CD4-positive, alpha-beta T cell treated with Interleukin-4 for 4 hours (primary cell): Measurements from ENCODE around the gene TRIM9.

Experiments used
- DNase-seq: peaks from one replicate; pipeline ENCODE4 v3.0.0-alpha.2; 2020

The TRIM9 gene

GRCh38 chr14:51092965-51093364 lies 1.9 kb downstream of the TRIM9 start:
- no peak for DNase-seq

DNA sequence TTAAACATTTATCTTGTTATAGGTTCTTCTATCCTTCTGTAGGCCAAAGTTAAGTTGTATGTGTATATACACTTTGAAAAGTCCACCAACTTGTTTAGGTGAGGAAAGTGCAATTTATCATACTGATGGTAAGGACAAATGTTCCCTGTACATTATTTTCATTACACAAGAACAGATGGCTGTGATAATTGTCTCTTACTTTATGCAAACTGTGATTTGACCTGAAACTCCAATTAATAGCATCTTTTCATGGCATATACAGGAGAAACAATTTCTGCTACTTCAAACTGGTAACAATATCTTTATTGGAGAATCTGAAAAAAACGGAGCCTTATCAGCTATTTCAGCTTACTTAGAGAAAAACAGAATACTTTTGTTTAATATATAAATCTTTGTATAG lies 5.6 kb downstream of the TRIM9 start:
- no peak for DNase-seq

- no peak for DNase-seq
These were observed 7.9 kb downstream of the TRIM9 start for GRCh38 chr14:51087031-51087441.

DNA sequence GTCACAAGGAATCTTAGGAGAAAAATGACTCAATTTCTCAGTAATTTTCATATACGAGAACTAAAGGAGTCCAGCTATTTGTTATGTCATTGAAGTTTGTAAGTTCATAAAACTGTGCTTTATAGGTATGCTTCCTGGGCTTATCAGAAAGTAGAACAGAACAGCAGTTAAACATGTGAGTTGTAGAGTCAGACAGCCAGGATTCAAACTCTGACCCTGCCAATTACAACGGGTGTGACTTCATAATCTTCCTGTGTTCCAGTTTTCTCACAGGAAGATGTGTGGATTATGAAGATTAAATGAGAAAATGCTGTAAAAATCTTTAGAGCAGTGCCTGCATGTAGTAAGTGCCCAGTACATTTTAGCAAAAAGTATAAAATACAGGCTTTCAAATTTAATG lies 8.9 kb downstream of the TRIM9 start:
- no peak for DNase-seq

- no peak for DNase-seq
These were observed 9.9 kb downstream of the TRIM9 start for GRCh38 chr14:51084962-51085361.

- no peak for DNase-seq
These were observed 10.4 kb downstream of the TRIM9 start for GRCh38 chr14:51084507-51084906.

- DNase-seq, result no peak
These were observed 12.6 kb downstream of the TRIM9 start for GRCh38 chr14:51082349-51082748.

DNA sequence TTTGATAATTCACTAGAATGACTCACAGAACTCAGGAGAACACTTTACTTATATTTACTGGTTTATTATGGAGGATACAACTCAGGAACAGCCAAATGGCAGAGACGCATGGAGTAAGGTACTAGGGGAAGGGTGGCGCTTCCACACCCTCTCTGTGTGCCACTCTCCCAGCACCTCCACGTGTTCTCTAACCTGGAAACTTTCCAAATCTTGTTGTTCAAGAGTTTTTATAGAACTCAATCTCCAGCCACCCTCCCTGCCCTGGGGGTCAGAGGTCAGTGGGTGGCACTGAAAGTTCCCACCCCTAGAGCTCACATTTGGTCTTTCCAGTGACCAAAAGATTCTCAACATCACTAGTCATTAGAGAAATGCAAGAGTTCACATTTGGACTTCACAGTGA lies 13.2 kb downstream of the TRIM9 start:
- DNase-seq, result no peak

DNA sequence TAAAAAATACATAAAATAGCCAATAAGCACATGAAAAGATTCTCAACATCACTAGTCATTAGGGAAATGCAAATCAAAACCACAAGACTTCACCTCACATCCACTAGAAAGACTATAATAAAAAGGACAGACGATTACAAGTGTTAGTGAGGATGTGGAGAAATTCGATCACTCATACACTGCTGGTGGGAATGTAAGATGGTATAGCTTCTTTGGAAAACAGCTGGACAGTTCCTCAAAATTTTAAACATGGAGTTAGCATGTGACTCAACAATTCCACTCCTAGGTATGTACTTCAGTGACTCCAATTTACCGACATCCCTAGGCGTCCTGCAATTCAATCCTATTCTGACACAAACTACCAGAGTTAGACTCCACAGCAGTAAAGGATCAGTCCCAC lies 13.7 kb downstream of the TRIM9 start:
- no peak for DNase-seq

GRCh38 chr14:51080645-51081044 lies 14.3 kb downstream of the TRIM9 start:
- DNase-seq, result no peak

DNA sequence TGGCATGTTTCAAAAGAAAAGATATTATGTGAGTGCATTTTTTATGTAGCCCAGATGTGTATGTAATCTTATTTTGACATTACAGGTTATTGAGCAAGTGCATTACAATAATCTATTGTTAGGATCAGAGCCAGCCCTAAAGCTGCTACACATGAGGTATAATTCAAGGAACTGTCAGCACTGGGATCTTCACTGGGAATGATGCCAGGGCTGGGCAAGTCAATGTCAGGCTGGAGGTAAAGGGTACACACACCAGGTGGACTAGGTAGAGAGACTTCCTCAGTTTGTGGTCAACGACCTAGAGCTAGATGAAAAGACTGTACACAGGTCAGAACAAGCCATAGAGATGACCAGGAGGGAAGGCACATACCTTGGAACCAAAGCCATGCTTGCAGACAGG lies 15.4 kb downstream of the TRIM9 start:
- DNase-seq, result no peak

- no peak for DNase-seq
These were observed 15.8 kb downstream of the TRIM9 start for GRCh38 chr14:51079085-51079484.

DNA sequence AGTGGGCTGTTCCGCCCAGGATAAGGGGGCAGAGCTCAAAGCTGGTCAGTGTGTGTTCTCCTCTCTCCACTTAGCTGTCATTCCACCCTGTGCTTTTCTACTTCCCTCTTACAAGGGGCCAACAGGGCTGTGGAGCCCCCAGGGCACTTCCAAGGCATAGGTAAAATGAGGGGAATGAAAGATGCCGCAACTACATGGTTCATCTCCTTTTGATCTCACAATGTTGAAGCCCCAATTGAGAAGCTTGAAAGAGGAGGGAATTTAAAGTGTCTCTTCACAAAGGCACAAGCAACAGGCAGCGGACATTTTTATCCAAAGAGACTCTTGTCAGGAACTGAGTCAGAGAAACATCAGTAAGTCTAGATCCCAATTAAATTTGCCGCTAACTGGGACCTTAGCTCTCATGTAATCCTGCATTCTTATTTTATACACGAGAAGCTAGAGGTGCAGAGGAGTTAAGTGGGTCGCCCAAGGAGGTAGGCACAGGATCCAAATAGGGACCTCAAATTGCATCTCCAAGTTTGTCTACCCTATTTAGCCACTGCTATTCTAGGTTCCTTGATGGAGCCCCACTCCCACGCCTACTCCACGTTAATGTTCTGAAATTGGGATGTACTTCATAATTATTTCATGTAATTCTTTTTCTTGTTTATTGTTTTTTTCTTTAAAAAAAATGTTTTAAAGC lies 20.1 kb downstream of the TRIM9 start:
- no peak for DNase-seq

DNA sequence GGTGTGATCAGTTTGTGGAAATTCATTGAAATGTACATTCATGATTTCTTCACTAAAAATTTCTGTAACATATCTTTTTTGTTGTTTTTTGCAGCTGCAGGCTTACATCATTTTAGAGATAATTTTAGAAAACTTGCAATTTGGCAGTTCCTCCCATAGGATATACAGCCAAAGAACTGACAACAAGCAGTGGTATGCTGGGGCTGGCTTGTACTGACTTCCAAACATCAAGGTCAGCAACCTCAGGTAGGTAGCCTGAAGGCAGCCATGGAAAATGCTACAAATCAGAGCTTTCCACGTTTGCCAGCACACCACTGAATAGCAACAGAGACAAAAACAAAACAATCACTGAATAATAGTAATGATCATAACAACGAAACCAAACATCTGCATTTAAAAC lies 21.2 kb downstream of the TRIM9 start:
- no peak for DNase-seq

DNA sequence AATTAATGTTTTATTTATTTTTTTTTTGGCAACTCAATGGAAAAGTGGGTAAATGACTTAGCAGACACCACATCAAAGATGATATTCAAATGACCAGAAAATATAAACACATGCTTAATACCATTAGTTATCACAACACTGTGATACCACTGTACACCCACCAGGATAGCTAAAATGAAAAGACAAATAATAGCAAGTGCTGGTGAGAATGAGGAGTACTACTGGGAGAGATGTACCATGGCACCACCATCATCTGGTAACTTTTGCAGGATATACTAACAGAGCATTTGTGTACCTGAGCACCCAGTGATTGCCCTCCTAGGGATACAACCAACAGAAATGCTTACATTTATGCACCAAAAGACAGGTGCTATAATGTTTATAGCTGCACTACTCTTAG lies 21.9 kb downstream of the TRIM9 start:
- no peak for DNase-seq

DNA sequence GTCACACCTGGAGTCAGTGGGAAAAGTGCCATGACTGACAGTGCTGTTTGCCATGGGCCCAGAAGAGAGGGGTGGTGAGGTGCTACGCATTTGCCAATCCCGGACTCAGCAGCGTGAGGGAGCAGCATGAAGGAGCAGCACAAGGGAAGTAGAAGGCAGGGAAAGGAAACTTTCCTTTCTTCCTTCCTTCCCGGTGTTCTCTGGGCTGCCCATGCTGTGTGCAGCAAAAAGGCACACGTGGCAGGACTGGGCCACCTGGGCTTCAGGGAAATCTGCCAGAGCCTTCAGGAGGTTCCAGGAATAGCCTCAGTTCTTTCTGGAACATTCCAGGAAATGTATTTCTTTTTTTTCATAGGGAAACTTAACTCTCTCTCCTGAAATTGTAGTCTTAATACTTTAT lies 23.0 kb downstream of the TRIM9 start:
- DNase-seq, result no peak

GRCh38 chr14:51070726-51071125 lies 24.2 kb downstream of the TRIM9 start:
- DNase-seq, result no peak

- DNase-seq, result no peak
These were observed 25.9 kb downstream of the TRIM9 start for GRCh38 chr14:51069055-51069454.

DNA sequence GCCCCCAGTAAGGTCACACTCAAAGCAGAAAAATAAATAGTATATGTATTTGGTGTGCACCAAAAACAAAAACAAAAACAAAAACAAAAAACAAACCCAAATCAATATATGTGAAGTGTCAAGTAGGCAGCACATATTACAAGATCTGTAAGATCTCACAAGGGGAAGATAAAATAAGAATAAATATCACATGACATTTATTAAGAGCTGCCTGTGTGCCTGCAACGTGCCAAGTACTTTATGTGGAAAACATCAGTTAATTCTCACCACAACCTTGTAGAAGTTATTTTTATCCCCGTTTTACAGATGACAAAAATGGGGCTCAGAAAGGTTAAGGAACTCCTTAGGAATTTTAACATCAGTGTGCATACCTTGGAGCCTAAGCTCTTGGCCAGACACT lies 26.6 kb downstream of the TRIM9 start:
- no peak for DNase-seq

GRCh38 chr14:51067295-51067694 lies 27.6 kb downstream of the TRIM9 start:
- no peak for DNase-seq

DNA sequence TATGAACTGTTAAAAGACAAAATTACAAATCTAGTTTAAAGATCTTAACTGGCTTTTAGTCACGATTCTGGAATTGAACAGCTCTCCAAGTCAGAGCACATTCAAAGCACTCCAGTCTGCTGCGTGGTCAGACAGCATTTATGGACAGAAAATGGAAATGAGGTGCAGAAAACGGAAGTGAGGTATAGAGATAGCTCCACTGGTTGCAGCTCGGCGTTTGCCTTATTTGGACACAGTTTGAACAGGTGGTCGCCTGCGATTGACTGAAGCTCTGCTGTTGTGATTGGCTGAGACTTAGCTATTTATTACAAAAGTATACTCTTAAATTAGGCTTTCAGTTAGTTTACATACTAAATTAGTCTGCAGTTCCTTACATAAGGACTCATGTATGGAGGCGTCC lies 28.3 kb downstream of the TRIM9 start:
- no peak for DNase-seq

DNA sequence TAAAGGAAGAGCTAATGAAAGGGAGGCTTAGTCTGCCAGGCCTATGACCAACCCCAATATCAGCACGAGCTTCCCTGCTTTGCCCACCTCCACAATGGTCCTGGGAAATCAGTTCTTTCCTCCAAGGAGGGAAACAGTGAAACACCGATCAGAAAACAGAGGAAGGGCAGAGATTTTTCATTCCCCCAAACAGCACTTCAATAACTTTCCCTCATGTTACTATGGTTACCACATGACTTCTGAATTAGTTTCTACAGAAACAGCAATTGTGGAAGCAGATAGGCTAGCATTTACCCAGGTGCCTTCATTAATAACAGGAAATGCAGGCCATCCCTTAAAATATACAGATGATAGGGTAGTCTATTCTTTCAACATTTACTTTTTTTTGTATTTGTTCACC lies 35.9 kb downstream of the TRIM9 start:
- no peak for DNase-seq

DNA sequence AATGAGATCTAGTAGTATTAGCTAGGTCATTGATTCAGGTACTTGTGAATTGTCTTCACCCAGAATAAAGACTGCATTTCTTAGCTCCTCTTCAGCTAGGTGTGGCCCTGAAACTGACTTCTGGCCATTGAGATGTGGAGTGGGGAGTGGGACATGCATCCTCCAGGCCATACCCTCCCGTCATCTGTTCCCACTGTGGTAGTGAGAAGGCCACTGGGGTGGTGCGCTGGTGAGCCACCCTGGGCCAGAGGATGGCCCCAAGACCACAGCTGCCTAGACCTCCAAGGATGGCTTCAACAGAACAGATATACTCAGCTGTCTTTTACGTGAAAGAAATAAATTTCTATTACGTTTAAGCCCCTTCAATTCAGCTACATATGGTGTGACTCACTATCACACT lies 36.5 kb downstream of the TRIM9 start:
- DNase-seq, result no peak

GRCh38 chr14:51056421-51056820 lies 38.5 kb downstream of the TRIM9 start:
- DNase-seq, result no peak

- DNase-seq, result no peak
These were observed 41.7 kb downstream of the TRIM9 start for GRCh38 chr14:51053157-51053556.

- no peak for DNase-seq
These were observed 49.9 kb downstream of the TRIM9 start for GRCh38 chr14:51044961-51045360.
